Fibroblast of lung (primary cell): ENCODE measurements around the gene HCN2.
"Not testable (repeated sequence)": the region's sequence is repeated elsewhere in the genome, so short reads cannot be mapped to it uniquely, and the experiment has no call there.

ENCODE experiments used
- EZH2 ChIP-seq: IDR thresholded peaks from 2 replicates; pipeline ENCODE4 v1.5.1; 2012; ENCODE audit warnings: low read length, control low read depth, mild to moderate bottlenecking; ENCODE audit errors: missing control alignments
- TF ChIP-seq, protein P1 (sequence below), 2 donors: IDR thresholded peaks in 1 of 2; conservative IDR thresholded peaks in 1 of 2; 1 replicate in 1 of 2; 2 replicates in 1 of 2; pipeline ENCODE4 v1.5.1; 2011 to 2012; ENCODE audit warnings: low read length in 2 of 2, control low read depth in 1 of 2, inconsistent platforms in 1 of 2, low read depth in 1 of 2, mild to moderate bottlenecking in 1 of 2

DNA sequence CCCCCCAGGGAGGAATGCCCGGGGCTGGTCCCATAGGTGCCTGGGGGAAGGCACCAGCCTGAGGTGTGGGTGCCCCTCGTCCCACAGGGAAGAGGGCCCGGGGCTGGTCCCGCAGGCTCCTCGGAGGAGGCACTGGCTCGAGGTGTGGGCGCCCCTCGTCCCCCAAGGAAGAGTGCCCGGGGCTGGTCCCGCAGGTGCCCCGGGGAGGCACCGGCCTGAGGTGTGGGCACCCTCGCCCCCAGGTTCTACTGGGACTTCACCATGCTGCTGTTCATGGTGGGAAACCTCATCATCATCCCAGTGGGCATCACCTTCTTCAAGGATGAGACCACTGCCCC lies 13.6 kb downstream of the HCN2 start:
- TF ChIP-seq, protein P1, sequence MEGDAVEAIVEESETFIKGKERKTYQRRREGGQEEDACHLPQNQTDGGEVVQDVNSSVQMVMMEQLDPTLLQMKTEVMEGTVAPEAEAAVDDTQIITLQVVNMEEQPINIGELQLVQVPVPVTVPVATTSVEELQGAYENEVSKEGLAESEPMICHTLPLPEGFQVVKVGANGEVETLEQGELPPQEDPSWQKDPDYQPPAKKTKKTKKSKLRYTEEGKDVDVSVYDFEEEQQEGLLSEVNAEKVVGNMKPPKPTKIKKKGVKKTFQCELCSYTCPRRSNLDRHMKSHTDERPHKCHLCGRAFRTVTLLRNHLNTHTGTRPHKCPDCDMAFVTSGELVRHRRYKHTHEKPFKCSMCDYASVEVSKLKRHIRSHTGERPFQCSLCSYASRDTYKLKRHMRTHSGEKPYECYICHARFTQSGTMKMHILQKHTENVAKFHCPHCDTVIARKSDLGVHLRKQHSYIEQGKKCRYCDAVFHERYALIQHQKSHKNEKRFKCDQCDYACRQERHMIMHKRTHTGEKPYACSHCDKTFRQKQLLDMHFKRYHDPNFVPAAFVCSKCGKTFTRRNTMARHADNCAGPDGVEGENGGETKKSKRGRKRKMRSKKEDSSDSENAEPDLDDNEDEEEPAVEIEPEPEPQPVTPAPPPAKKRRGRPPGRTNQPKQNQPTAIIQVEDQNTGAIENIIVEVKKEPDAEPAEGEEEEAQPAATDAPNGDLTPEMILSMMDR (conservative IDR thresholded peaks at IDR 0.05 in 1 of 2, IDR thresholded peaks at IDR 0.05 in 1 of 2; ENCODE audit: low read depth in 1 of 2, low read length in 2 of 2), result not testable (repeated sequence)
- TF ChIP-seq EZH2, result not testable (repeated sequence)
